IPS DF 6.9 (cell line): ENCODE data around the gene C1RL.
"Not testable (repeated sequence)": the region's sequence is repeated elsewhere in the genome, so short reads cannot be mapped to it uniquely, and the experiment has no call there.

Experiments used
- DNase-seq: peaks from one replicate; pipeline ENCODE4 v3.0.0-alpha.2; 2013; ENCODE audit warnings: low read depth, low spot score
- H3K27ac ChIP-seq: one replicate; pipeline ENCODE4 v1.5.1; 2013; ENCODE audit warnings: low read length, control low read depth
- H3K27me3 ChIP-seq: 2 replicates; pipeline ENCODE4 v1.6.1; 2013; ENCODE audit warnings: mild to moderate bottlenecking, low read length; ENCODE audit not compliant: control insufficient read depth, insufficient read depth
- H3K36me3 ChIP-seq: 2 replicates; pipeline ENCODE4 v1.6.1; 2013; ENCODE audit warnings: low read length; ENCODE audit not compliant: control insufficient read depth, insufficient read depth
- H3K4me1 ChIP-seq: 2 replicates; pipeline ENCODE4 v1.6.1; 2013; ENCODE audit warnings: low read length; ENCODE audit not compliant: control insufficient read depth, insufficient read depth
- H3K4me3 ChIP-seq: 2 replicates; pipeline ENCODE4 v1.5.1; 2013; ENCODE audit warnings: mild to moderate bottlenecking, low read length
- H3K9me3 ChIP-seq: 2 replicates; pipeline ENCODE4 v1.6.1; 2013; ENCODE audit warnings: low read length, inconsistent platforms; ENCODE audit not compliant: control insufficient read depth, insufficient read depth
- WGBS: extraction: QIAGEN DNeasy Blood & Tissue Kit; methylation state at CpG from one replicate; pipeline ENCODE4 v1.1.7; 2013; ENCODE audit warnings: mixed read lengths, missing lambda C conversion rate; ENCODE audit not compliant: insufficient read length, insufficient coverage; 5-methylcytosine and 5-hydroxymethylcytosine counted together

C1RL gene

GRCh38 chr12:7064516-7064915 lies 44.5 kb downstream of the C1RL start:
- no peak overlapping the region for H3K4me3 ChIP-seq
- no peak overlapping the region for H3K27ac ChIP-seq
- no peaks in the 10 kb centered on the region for H3K36me3 ChIP-seq
- H3K27me3 ChIP-seq = no peaks in the 10 kb centered on the region
- no peaks in the 10 kb centered on the region for H3K9me3 ChIP-seq
- DNase-seq = no peak
- no CpG with 5 or more reads among the region's 3 CpGs for WGBS
- H3K4me1 ChIP-seq = peaks cover 2% of the 10 kb centered on the region; the same call in 1 of the 2 replicates

GRCh38 chr12:7061596-7061995 lies 47.4 kb downstream of the C1RL start:
- no peak overlapping the region for H3K4me3 ChIP-seq
- no peak overlapping the region for H3K27ac ChIP-seq
- no CpG with 5 or more reads among the region's 7 CpGs for WGBS

GRCh38 chr12:7061138-7061537 lies 47.9 kb downstream of the C1RL start:
- Histone ChIP-seq H3K36me3 (no peaks in the 10 kb centered on the region), H3K27me3 (no peaks in the 10 kb centered on the region), H3K4me3 (no peak overlapping the region), H3K4me1 (peaks cover 2% of the 10 kb centered on the region; the same call in 1 of the 2 replicates), H3K9me3 (no peaks in the 10 kb centered on the region), H3K27ac (no peak overlapping the region)
- DNase-seq = no peak
- WGBS = no CpG with 5 or more reads among the region's 13 CpGs

More at GRCh38 chr12:7061596-7061995, 47.4 kb downstream of the C1RL start:
- Histone ChIP-seq H3K27me3 (no peaks in the 10 kb centered on the region), H3K4me1 (peaks cover 2% of the 10 kb centered on the region; the same call in 1 of the 2 replicates), H3K36me3 (no peaks in the 10 kb centered on the region), H3K9me3 (no peaks in the 10 kb centered on the region)
- DNase-seq = no peak

GRCh38 chr12:7060353-7060954 lies 48.6 kb downstream of the C1RL start, which contains the start of gene C1S:
Gene C1S (plus strand): TSS chr12:7060718. CDS start chr12:7061913, 1,195 bp downstream.
- H3K4me1 ChIP-seq = peaks cover 2% of the 10 kb centered on the region; the same call in 1 of the 2 replicates
- H3K36me3 ChIP-seq = no peaks in the 10 kb centered on the region
- H3K27ac ChIP-seq = no peak within 1 kb of the TSS
- WGBS = no CpG with 5 or more reads among the region's 10 CpGs
- no peak within 1 kb of the TSS for H3K4me3 ChIP-seq
- H3K9me3 ChIP-seq = no peaks in the 10 kb centered on the region
- H3K27me3 ChIP-seq = no peaks in the 10 kb centered on the region
- peak; percentile 37 for DNase-seq

GRCh38 chr12:7059780-7060179 lies 49.2 kb downstream of the C1RL start:
- no peak for DNase-seq
- no peaks in the 10 kb centered on the region for H3K36me3 ChIP-seq
- no peaks in the 10 kb centered on the region for H3K9me3 ChIP-seq
- no peak overlapping the region for H3K4me3 ChIP-seq
- no peak overlapping the region for H3K27ac ChIP-seq
- no peaks in the 10 kb centered on the region for H3K27me3 ChIP-seq
- WGBS = no CpG with 5 or more reads among the region's 4 CpGs
- peaks cover 2% of the 10 kb centered on the region; the same call in 1 of the 2 replicates for H3K4me1 ChIP-seq

- no CpG with 5 or more reads among the region's 9 CpGs for WGBS
Observed at GRCh38 chr12:7058850-7059395, 50.1 kb downstream of the C1RL start.

GRCh38 chr12:7058163-7058845 lies 50.7 kb downstream of the C1RL start:
- WGBS = no CpG with 5 or more reads among the region's 3 CpGs
- Histone ChIP-seq H3K36me3 (no peaks in the 10 kb centered on the region), H3K27me3 (no peaks in the 10 kb centered on the region), H3K27ac (no peak overlapping the region), H3K4me1 (peaks cover 2% of the 10 kb centered on the region; the same call in 1 of the 2 replicates), H3K9me3 (no peaks in the 10 kb centered on the region), H3K4me3 (no peak overlapping the region)
- DNase-seq = no peak

More at GRCh38 chr12:7058850-7059395, 50.1 kb downstream of the C1RL start:
- H3K9me3 ChIP-seq = no peaks in the 10 kb centered on the region
- no peak for DNase-seq
- H3K4me1 ChIP-seq = peaks cover 2% of the 10 kb centered on the region; the same call in 1 of the 2 replicates
- no peaks in the 10 kb centered on the region for H3K36me3 ChIP-seq
- no peak overlapping the region for H3K4me3 ChIP-seq
- no peaks in the 10 kb centered on the region for H3K27me3 ChIP-seq
- H3K27ac ChIP-seq = no peak overlapping the region

- no CpG with 5 or more reads among the region's 2 CpGs for WGBS
- H3K4me1 ChIP-seq, H3K4me3 ChIP-seq, H3K9me3 ChIP-seq, H3K36me3 ChIP-seq, DNase-seq, H3K27ac ChIP-seq, H3K27me3 ChIP-seq: not testable (repeated sequence)
Observed at GRCh38 chr12:7055736-7056135, 53.3 kb downstream of the C1RL start.

- no peak overlapping the region for H3K27ac ChIP-seq
- no peak overlapping the region for H3K4me3 ChIP-seq
- DNase-seq = no peak
- no peaks in the 10 kb centered on the region for H3K9me3 ChIP-seq
- H3K4me1 ChIP-seq = no peaks in the 10 kb centered on the region
- WGBS = no CpG with 5 or more reads among the region's 4 CpGs
- H3K36me3 ChIP-seq = no peaks in the 10 kb centered on the region
- no peaks in the 10 kb centered on the region for H3K27me3 ChIP-seq
Observed at GRCh38 chr12:7054925-7055324, 54.1 kb downstream of the C1RL start.

GRCh38 chr12:7049973-7050372 lies 59.0 kb downstream of the C1RL start:
- not testable (repeated sequence) for H3K4me3 ChIP-seq, H3K36me3 ChIP-seq, DNase-seq, H3K27ac ChIP-seq, H3K27me3 ChIP-seq, H3K4me1 ChIP-seq, H3K9me3 ChIP-seq
- no CpG with 5 or more reads among the region's 3 CpGs for WGBS
